ENCODE results near the gene RPIA. TPM values are rescaled to one million over a fixed set of nuclear protein-coding genes. Genes with fewer than 3 reads are reported as not detected.
"Not testable (repeated sequence)": the region's sequence is repeated elsewhere in the genome, so short reads cannot be mapped to it uniquely, and the experiment has no call there.

RPIA gene
- 10.7 and 17.5 TPM in 2 replicates for total RNA-seq (2014; rRNA removed)
- Bru-seq, nascent RNA: percentile 73 among the genes with signal in this experiment
- percentile 63 among the genes with signal in this experiment for BruChase-seq, experiment 1, labeled RNA remaining after a 6-hour chase
- BruChase-seq, experiment 2, labeled RNA remaining after a 2-hour chase: percentile 63 among the genes with signal in this experiment
- long read RNA-seq, transcript RPIA-201 (9 exons, 1,848 nt): major isoform, 13 of 25 reads
- long read RNA-seq, partial matches to known transcripts: 0 of 25 reads
- long read RNA-seq, other reads (novel, unspliced or antisense): 12 of 25 reads

DNA sequence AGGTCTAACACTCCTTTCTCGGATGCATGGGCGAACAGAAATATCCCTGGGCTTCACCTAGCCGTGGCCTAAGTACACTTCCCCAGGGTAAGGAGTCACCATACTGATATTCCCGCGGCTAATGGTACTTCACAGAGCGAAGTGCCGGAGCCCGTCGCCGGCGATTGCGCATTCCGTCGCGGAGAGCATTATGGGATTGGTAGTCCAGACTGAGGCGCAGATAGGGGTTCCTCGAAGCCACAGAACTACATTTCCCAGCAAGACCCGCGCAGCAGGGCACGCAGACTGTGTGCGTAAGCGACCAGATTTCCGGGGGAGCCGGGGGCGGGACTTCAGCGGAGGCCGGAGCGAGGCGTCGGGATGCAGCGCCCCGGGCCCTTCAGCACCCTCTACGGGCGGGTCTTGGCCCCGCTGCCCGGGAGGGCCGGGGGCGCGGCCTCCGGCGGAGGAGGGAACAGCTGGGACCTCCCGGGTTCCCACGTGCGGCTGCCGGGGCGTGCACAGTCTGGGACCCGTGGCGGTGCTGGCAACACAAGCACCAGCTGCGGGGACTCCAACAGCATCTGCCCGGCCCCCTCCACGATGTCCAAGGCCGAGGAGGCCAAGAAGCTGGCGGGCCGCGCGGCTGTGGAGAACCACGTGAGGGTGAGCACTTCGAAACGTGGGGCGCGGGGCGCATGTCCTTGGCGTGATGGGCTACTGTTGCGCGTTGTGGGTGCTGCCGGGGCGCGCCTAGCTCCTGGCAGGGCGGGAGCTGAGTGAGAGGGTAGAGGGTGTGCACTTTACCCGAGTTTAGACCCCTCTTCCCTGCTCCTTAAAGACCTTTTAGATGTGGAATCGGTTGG lies at the start of gene RPIA:
RPIA (plus strand) TSS at position 335 of the 845 bp plus-strand sequence; CDS start at position 361, 26 bp downstream.
- ATAC-seq: peak; percentile 97
- H4K20me1 ChIP-seq (ENCODE audit: low read length): peaks cover 8% of the 10 kb centered on the region; the same call in 1 of the 2 replicates
- peaks cover 14% of the 10 kb centered on the region; the same call in 1 of the 2 replicates for H3K4me1 ChIP-seq (ENCODE audit: insufficient read depth, low read length)
- H3K79me2 ChIP-seq (ENCODE audit: low read length): peaks cover 52% of the 10 kb centered on the region
- H3K9me3 ChIP-seq (ENCODE audit: low read length): no peaks in the 10 kb centered on the region
- 0 out of 2 replicates have a peak, but pooled peaks cover 2% of the 10 kb centered on the region for H3K36me3 ChIP-seq (ENCODE audit: low read depth, low read length)
- H3K4me3 ChIP-seq (ENCODE audit: low read length): peak within 1 kb of the TSS; percentile 80
- no TSS peak for BruUV-seq (replicated peaks)
- H3K9me2 ChIP-seq (replicated peaks; ENCODE audit: low read length): no peaks in the 10 kb centered on the region
- no peaks in the 10 kb centered on the region for H3K27me3 ChIP-seq (ENCODE audit: low read length)
- intact Hi-C loops (cut with micrococcal nuclease): no loop called here
- H2AFZ ChIP-seq (ENCODE audit: low read length): peak within 1 kb of the TSS; percentile 88
- DNase-seq: peak; percentile 99
- CTCF ChIA-PET: no interaction called here
- peak within 1 kb of the TSS; percentile 99 for H3K4me2 ChIP-seq (ENCODE audit: low read length)
- POLR2A ChIA-PET (ENCODE audit: unreplicated experiment): interaction anchor here (0.7 kb wide), 1 partner anchor 10 kb away, joined by 4 read pairs; no protein-coding TSS in a partner anchor
- H3K9ac ChIP-seq (ENCODE audit: low read length): peak within 1 kb of the TSS; percentile 84
- H3K27ac ChIP-seq (ENCODE audit: low read length): peak within 1 kb of the TSS; percentile 23; the same call in 1 of the 2 replicates
- TF ChIP-seq EZH2phosphoT487 (IDR thresholded peaks at IDR 0.05; ENCODE audit: borderline replicate concordance, low read length): no peak
- TF ChIP-seq, protein P1, sequence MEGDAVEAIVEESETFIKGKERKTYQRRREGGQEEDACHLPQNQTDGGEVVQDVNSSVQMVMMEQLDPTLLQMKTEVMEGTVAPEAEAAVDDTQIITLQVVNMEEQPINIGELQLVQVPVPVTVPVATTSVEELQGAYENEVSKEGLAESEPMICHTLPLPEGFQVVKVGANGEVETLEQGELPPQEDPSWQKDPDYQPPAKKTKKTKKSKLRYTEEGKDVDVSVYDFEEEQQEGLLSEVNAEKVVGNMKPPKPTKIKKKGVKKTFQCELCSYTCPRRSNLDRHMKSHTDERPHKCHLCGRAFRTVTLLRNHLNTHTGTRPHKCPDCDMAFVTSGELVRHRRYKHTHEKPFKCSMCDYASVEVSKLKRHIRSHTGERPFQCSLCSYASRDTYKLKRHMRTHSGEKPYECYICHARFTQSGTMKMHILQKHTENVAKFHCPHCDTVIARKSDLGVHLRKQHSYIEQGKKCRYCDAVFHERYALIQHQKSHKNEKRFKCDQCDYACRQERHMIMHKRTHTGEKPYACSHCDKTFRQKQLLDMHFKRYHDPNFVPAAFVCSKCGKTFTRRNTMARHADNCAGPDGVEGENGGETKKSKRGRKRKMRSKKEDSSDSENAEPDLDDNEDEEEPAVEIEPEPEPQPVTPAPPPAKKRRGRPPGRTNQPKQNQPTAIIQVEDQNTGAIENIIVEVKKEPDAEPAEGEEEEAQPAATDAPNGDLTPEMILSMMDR (conservative IDR thresholded peaks at IDR 0.05; ENCODE audit: low read depth, low read length): peak; percentile 53
- no peaks in the 10 kb centered on the region for H3F3A ChIP-seq (ENCODE audit: low read length, unreplicated experiment)

DNA sequence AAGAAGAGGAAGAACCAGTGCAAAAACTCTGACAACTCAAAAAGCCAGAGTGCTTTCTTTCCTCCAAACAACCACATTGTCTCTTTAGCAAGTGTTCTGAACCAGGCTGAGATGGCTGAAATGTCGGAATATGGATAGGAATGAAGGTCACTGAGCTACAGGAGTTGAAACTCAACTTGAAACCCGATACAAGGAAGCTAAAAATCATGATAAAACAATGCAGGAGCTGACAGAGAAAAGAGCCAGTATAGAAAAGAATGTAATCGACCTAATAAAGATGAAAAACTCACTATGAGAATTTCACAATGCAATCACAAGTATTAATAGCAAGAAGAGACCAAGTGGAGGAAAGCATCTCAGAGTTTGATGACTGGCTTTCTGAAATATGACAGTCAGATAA lies 49.2 kb upstream of the RPIA start:
- Histone ChIP-seq H3F3A (ENCODE audit: low read length, unreplicated experiment) (peaks cover 4% of the 10 kb centered on the region), H3K27ac (ENCODE audit: low read length) (no peak overlapping the region), H3K4me2 (ENCODE audit: low read length) (no peak overlapping the region), H3K27me3 (ENCODE audit: low read length) (no peaks in the 10 kb centered on the region), H4K20me1 (ENCODE audit: low read length) (no peaks in the 10 kb centered on the region), H3K4me1 (ENCODE audit: insufficient read depth, low read length) (peaks cover 21% of the 10 kb centered on the region), H3K4me3 (ENCODE audit: low read length) (no peak overlapping the region), H3K36me3 (ENCODE audit: low read depth, low read length) (no peaks in the 10 kb centered on the region), H2AFZ (ENCODE audit: low read length) (no peak overlapping the region), H3K9ac (ENCODE audit: low read length) (no peak overlapping the region), H3K79me2 (ENCODE audit: low read length) (no peaks in the 10 kb centered on the region), H3K9me2 (replicated peaks; ENCODE audit: low read length) (no peaks in the 10 kb centered on the region), H3K9me3 (ENCODE audit: low read length) (no peaks in the 10 kb centered on the region)
- DNase-seq: no peak
- TF ChIP-seq EZH2 (IDR thresholded peaks at IDR 0.05; ENCODE audit: low read length, unreplicated experiment) (no peak), EZH2phosphoT487 (IDR thresholded peaks at IDR 0.05; ENCODE audit: borderline replicate concordance, low read length) (no peak)
- TF ChIP-seq, protein P1 (conservative IDR thresholded peaks at IDR 0.05; ENCODE audit: low read depth, low read length): no peak
- ATAC-seq: no peak
- POLR2A ChIA-PET (ENCODE audit: unreplicated experiment): no interaction called here
- no TSS peak for BruUV-seq (replicated peaks)
- CTCF ChIA-PET: no interaction called here
- intact Hi-C loops (cut with micrococcal nuclease): no loop called here

DNA sequence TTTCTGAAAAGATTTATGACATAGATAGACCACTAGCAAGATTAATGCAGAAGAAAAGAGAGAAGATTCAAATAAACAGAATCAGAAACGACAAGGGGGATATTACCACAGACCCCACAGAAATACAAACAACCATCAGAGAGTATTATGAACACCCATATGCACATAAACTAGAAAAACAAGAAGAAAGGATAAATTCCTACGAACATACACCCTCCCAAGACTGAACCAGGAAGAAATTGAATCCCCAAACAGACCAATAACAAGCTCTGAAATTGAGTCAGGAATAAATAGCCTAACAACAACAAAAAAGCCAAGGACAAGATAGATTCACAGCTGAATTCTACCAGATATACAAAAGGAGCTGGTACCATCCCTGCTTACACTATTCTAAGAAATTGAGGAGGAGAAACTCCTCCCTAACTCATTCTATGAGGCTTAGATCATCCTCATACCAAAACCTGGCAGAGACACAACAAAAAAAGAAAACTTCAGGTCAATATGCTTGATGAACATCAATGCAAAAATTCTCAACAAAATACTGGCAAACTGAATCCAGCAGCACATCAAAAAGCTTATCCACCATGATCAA lies 46.1 kb upstream of the RPIA start:
- DNase-seq; BruUV-seq (replicated peaks); H3K27me3 ChIP-seq (ENCODE audit: low read length); H3K27ac ChIP-seq (ENCODE audit: low read length); H3K79me2 ChIP-seq (ENCODE audit: low read length); ATAC-seq; H3K4me1 ChIP-seq (ENCODE audit: insufficient read depth, low read length); POLR2A ChIA-PET (ENCODE audit: unreplicated experiment); intact Hi-C loops (cut with micrococcal nuclease); H3K4me2 ChIP-seq (ENCODE audit: low read length); H4K20me1 ChIP-seq (ENCODE audit: low read length); H3K9me2 ChIP-seq (replicated peaks; ENCODE audit: low read length); H2AFZ ChIP-seq (ENCODE audit: low read length); H3F3A ChIP-seq (ENCODE audit: low read length, unreplicated experiment); H3K9me3 ChIP-seq (ENCODE audit: low read length); H3K9ac ChIP-seq (ENCODE audit: low read length); H3K36me3 ChIP-seq (ENCODE audit: low read depth, low read length); H3K4me3 ChIP-seq (ENCODE audit: low read length): not testable (repeated sequence)
- CTCF ChIA-PET: interaction anchor here (0.7 kb wide), 1 partner anchor 26 kb away, joined by 4 read pairs; no protein-coding TSS in a partner anchor

Data from PC-3 (cell line).